HG03460 (cell line): ENCODE results near the gene NEK6.

ENCODE experiments used
- ATAC-seq: cut with Tn5 transposase; IDR thresholded peaks from one replicate; pipeline ENCODE4 v1.9.1; 2021; ENCODE audit not compliant: unreplicated experiment

NEK6 gene

GRCh38 chr9:124392871-124393460 lies 135.2 kb downstream of the NEK6 start:
- ATAC-seq = no peak

GRCh38 chr9:124394167-124394566 lies 136.4 kb downstream of the NEK6 start:
- no peak for ATAC-seq

- no peak for ATAC-seq
These were observed 136.8 kb downstream of the NEK6 start for GRCh38 chr9:124394596-124394995.

GRCh38 chr9:124395826-124396225 lies 138.1 kb downstream of the NEK6 start:
- no peak for ATAC-seq

- no peak for ATAC-seq
These were observed 140.6 kb downstream of the NEK6 start for GRCh38 chr9:124398191-124398935.

- no peak for ATAC-seq
These were observed 141.7 kb downstream of the NEK6 start for GRCh38 chr9:124399323-124399967.

GRCh38 chr9:124399968-124400940 lies 142.5 kb downstream of the NEK6 start:
- ATAC-seq = no peak
